ENCODE measurements around the gene ORM1.
A peak's percentile ranks its signal among the peaks of the same experiment; 100 is the strongest.

The ORM1 gene

DNA sequence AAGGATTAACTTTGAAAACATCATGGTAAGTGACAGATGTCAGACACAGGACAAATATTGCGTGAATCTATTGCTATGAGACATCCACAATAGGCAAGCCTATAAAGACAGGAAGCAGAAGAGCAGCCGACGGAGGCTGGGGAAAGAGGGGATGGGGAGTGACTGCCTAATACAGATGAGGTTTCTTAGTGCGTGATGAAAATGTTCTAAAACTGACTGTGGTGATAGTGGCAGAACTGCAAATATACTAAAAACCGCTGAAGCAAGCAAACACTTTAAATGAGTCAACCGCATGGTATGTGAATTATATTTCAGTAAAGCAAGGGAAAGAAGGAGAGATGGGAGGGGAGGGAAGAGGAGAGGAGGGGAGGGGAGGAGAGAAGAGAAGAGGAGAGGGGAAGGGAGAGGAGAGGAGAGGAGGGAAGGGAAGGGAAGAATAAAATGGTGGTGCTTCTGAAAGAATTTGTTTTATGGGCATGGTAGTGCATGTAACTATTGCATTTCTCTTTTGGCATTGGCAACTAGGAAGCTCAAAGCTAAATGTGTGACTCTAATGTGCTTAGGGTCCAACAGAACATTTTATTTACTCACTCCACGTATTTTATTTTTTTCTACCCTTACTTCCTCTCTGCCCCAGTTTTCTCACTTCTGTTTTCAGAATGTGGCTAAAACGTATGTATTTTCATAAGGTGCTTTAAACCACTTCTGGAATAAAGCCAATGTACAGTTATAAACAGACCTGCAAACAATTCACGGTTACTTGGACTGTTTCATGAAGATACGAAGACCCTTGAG lies 43.6 kb downstream of the ORM1 start:
- peak; percentile 52 for DNase-seq (ENCODE audit: low spot score)

DNA sequence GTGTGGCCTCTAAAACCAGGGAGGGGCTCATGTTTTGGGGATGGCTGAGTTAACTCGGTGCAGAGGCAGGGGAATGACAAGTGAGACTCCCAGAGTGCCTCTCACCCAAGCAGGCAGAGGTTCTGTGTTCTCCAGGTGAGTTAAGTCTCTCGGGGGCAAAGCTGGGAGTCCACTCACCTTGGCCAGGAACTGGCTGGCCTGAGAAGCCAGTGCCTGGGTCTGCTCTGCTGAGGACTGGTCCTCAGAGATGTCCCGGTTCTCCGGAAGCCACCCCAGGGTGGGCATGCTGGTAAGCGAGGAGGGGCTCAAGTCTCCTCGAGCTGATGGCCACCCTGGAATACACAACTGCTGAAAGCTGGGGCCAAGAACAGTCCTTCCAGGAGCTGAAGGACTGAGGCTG lies 44.5 kb downstream of the ORM1 start:
- no peak for DNase-seq (ENCODE audit: low spot score)

DNA sequence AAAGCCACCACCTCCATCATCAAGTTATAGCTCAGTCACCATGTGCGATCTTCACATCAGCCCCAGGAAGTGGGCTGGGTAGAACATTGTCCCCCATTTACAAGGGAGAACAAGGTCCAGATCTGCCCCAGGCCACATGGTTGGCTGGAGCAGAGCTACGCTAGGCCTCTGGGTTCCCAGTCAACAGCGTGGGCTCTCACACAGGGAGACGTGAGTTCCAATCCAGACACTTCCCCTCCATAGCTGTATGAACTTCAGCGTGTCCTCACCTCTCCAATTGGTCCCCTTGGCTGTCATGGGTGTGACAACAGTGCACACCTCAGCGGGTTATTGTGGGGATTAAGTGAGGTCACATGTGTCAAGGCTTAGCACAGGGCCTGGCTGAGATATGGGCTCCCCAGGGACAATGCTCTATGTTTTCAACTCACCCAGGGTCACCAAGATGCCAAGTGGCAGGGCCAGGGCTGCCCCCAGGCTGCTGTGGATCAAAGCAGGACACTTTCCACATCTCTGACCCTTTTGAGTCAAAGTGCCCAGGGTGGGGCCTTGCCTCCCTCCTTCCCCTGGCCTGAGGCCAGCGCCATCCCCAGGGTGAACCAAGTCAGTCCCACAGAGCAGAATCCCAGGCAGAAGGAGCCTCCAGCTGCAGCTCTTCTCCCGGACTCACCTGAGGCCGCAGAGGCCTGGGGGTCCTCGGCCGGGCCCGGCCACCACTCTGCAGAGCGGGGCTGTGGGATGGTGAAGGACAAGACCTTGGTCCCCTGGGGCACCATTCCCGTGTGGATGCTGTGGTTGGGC lies 45.1 kb downstream of the ORM1 start:
- DNase-seq (ENCODE audit: low spot score): no peak

DNA sequence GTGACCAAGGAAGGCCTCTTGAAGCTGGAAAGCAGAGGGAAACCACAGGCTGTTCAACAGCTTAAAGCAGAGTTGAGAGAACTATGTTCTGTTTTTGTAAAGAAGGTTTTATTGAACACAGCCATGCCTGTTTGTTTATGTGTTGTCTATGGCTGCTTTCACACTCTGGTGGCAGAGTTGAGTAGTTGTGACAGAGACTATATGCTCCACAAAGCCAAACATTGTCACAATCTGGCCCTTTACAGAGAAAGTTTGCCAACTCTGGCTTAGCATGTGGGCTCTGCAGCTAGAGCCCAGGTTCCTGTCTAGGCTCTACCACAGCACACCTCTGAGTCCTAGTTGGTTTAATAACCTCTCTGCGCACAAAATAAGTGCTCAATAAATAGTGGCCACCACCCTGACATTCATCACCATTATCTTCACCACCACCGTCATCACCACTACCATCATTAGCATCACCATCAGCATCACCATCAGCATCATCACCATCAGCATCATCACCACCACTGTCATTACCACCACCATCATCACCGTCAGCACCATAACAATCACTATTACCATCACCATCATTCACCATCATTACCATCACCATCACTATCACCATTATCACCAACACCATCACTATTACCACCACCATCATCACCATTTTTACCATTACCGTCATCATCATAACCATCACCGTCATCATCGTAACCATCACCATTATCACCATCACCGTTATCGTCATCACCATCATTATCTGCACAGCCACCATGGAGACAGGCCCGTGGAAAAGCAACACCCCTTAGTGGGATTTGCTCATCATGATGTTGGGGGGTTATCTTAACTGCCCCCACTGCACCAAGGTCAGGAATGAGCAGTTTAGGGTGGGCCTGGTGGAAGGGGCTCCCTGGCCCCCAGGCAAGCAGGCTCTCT lies 46.6 kb downstream of the ORM1 start:
- no peak for DNase-seq (ENCODE audit: low spot score)

DNA sequence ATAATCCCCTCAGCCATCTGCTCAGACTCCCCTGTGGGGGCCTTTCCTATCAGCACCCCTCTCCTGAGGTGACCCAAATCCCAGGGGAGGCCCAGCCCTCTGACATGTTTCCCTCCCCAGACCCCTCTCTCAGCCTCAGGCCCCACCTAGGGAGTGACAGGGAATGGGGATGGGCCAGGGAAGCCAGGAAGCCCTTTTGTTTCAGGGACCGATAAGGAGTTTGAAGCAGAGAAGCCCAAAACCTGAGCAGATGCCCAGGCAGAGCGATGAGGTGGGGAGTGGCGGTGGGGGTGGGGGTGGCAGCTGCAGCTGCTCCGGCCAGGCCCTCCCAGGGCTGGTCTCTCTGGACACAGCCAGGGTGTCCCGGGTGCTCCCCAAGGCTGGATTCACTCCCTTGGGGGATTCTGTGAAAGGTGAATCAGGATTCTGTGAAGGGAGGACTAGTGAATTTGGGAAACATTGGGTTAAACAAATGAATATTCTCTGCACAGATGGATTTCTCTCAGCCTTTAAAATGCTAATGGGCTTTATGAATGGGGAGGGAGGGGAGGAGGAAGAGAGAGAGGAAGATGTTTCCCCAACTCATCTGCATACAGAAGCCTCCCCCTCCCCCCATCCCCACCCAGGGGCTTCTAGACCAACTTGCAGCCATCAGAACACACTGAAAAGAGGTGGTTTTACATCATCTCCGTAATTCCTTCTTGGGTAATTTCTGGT lies 47.5 kb downstream of the ORM1 start:
- no peak for DNase-seq (ENCODE audit: low spot score)

DNA sequence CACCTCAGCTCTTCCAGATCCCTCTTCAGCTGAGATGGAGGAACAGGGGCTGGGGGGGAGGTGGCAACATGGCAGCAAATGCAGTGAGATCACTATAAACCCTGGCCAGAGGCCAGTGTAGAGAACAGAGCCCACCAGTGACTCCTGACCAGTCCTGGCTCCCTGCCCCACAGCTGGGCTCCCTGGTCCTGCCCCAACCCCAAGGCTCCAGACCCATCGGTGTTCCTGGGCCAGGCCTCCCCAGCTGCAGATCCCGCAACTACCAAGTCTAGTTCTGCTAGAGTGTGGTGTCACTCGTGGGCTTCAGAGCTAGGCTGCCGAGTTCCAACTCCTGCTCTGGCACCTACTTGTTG lies 48.0 kb downstream of the ORM1 start:
- DNase-seq (ENCODE audit: low spot score): no peak

DNA sequence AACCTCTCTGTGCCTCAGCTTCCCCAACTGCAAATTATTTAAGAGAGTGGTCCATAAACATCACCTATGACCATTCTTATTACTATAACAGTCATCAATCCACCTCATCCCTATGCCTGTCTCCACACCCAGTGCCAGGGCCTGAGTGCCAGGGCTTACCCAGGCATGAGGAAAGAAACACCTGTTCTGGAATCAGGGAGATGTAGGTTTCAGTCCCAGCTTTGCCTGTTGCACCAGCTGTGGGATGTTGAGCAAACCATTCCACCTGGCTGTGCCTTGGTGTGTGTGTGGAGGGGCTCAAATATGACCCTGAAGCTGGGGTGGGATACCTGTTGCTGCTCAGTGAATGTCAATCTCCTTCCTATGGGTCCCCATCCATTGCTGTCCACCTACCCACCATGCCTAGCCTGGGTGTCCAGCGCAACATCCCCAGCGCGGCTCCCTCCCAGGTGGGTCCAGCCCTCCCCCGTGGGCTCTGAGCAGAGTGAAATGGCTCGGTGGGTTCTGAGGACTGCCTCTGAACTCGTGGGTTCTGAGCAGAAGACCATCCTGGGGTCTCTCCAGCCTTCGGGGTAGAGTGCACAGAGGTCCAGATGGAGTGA lies 48.5 kb downstream of the ORM1 start:
- no peak for DNase-seq (ENCODE audit: low spot score)

DNA sequence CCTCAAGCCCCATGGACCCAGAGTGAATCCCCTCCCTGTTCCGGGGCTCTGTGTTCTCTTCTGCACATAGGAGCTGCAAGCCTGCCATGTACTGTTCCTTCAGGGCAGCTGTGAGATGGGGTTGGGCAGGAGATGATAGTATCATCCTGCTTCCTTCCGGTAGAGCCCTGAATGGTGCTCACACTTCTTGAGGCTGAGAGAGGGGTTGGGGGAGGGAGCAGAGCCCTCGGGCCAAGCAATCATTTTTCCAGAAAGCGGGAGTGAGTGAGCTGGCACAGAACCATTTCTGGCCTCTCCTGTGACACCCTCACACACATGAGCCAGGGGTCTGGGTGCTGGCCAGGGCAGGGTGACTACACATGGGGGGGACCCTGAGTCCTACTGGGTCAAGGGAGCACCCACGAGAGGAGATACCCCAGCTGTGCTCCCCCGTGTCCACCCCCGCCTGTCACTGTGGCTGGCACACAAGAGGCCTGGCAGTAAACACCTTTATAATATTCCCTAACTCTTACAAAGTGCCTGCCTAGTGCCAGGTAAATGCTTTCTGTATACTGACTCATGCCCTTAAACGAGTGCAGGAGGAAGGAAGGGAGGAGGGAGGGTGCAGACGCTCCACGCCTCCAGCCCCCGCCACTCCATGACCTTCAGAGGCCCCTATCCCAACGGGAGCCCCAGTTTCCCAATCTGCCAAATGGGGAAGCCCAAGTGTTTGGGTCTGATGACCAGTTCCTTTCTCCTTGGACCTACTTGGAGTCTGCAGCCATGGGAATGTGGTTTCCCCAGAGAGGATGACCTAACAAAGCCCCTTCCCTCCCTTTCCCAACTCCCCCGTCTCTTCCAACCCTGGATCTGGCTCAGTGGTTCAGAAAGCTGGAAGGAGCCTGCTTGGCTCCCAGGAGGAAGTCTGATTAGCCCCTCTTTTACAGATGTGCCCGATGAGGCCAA lies 49.3 kb downstream of the ORM1 start:
- DNase-seq (ENCODE audit: low spot score): no peak

DNA sequence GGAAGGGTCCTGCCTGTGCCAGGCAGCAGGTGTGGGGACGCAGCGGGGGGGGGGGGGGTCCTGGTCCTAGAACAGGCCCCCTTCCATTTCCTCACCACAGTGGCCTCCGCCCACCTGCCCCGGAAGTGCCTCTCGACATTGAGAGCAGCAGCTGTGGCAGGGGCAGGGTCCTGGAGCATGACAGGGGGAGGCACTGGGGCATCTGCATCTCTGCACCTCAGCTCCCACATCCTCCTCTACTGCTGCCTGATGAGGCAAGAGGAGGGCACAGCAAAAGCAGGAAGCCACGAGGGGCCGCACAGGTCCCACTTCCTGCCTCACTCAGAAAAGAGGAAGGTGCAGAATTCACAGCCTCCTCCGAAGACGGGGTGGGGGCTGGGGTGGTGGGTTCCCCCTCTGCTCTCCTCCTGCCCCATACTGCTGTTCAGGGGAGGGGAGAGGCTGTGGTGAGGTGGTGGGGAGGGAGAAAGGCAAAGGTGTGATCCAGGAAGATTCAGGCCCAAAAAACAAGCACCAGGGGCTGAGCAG lies 50.1 kb downstream of the ORM1 start:
- no peak for DNase-seq (ENCODE audit: low spot score)

DNA sequence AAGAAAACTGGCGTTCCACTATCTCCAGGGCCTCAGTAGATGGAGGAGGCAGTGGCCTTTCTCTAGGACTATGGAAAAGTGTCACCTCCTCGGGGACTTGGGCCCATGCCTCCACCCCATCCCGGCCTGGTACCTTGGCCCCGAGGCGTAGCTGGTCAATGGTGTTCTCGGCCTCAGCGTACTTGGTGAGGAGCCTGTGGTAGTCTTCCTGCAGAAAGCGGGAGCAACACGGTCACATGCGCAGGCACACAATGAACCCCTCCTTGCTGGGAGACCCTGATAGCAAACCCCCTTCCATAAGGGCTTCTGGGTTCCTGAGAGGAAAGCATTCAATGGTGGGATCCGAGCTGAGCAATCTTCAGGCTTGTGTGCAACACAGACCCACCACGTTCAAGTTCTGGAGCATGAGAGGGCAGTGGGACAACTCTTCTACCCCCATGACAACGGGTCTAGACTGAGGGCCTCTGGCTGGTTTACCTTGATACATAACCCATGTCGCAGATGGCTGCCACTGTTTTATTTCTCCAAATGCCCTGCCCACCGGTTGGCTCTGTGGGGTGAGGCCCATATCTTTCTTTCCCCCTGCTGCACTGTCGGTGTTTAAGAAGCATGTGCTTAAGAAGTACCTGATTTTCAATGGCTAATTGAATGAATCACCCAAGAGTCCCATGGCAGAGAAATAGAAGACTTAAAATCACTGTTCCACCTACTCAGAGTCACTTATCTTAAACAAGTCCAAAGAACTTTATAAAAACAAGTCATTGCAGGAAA lies 51.2 kb downstream of the ORM1 start:
- DNase-seq (ENCODE audit: low spot score): no peak

DNA sequence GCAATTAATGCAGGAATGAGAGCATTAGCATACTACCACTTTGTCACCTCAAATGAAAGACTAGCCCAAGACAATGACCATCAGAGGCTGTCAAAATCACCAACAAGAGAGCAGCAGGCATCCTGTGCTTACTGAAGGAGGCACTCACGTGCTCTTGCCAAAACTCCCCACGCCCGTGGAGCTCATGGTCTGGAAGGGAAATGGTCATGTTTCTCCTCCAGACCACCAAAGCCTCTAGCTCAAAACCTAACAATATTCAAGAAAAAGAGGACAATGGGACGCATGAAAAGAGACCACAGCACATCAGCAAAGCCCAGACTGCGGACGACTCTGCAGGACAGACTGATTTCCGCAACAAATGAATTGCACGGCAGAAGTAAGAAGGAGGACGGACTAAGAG lies 52.0 kb downstream of the ORM1 start:
- DNase-seq (ENCODE audit: low spot score): no peak

DNA sequence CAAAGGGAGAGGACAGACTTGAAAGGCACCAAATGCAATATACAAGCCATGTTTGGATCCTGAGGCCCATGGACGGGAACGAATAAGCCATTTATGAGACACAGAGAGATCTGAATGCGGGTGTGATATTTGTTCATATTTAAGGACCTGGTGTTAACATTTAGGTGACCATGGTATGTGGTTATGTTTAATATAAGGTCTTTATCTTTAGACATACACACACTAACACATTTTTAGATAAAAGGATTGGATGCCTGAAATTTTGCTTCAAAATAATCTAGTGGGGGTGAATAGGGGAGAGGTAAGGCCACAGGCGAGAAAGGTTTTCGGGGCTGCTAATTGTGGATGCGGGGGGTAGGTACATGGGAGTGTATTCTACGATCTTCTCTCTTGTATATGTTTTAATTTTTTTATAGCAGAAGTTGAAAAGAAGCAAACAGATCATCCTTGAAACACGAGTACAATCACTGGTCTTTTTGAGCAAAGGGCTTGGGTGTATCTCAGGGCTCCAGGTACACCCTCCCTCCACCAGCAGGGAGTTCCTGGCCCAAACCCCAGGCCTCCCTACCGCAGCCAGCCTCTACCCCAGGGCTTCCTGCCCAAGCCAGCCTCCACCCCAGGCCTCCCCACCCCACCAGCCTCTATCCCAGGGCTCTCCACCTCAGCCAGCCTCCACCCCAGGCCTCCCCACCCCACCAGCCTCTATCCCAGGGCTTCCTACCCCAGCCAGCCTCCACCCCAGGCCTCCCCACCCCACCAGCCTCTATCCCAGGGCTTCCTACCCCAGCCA lies 52.7 kb downstream of the ORM1 start:
- DNase-seq (ENCODE audit: low spot score): no peak

Data from HuH-7 (cell line).